ENCODE results near the gene ZMYND12.

The ZMYND12 gene

DNA sequence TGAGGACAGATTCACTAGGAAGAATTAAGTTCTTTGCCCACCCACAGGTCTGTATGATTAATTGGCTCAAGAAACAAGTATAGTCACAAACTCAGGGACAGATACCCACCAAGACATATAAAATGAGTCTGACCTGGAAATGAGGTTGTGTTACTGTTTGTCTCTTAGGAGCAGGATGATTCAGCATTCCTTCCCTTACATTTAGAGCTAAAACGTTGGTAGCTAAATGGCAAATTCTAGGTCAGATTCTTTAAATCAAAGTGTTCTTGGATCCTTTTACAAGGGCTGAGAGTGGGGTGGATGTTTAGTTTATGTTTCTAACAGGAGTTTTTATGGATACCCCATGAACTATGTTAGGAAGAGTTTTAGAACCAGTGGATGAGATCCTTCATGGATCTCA lies 70.5 kb downstream of the ZMYND12 start:
- no peak for DNase-seq

- no peak for DNase-seq
Observed at GRCh38 chr1:42381280-42381673, 74.5 kb downstream of the ZMYND12 start.

GRCh38 chr1:42380586-42381279 lies 75.1 kb downstream of the ZMYND12 start, which contains the start of gene RIMKLA:
Gene RIMKLA, plus strand, starts transcription at chr1:42380792. Its CDS starts 143 bp downstream, at chr1:42380935.
- DNase-seq, result peak in 1 of 2 donors; percentile 17

Measured in inflammatory macrophage treated with lipopolysaccharide for 1 hour (primary cell).